Keratinocyte (primary cell): Measurements from ENCODE around the gene TMEM37. TPM values are rescaled to one million over a fixed set of nuclear protein-coding genes. Genes with fewer than 3 reads are reported as not detected.

Experiments used
- DNase-seq: peaks from one replicate; pipeline ENCODE4 v3.0.0-alpha.2; 2011; ENCODE audit warnings: low read depth, missing footprints, low spot score
- FAIRE-seq: peaks from 2 replicates; lab custom pipeline; 2011; peaks lifted over from hg19 to GRCh38; lab: Jason Lieb, UNC
- H2AFZ ChIP-seq: 2 replicates; pipeline ENCODE4 v1.6.0; 2012; ENCODE audit warnings: low read length, control low read depth, inconsistent platforms; ENCODE audit not compliant: control insufficient read depth
- H3K27ac ChIP-seq: 2 replicates; pipeline ENCODE4 v1.5.1; 2011; ENCODE audit warnings: low read length; ENCODE audit not compliant: control insufficient read depth, insufficient read depth
- H3K27me3 ChIP-seq: 3 replicates; pipeline ENCODE4 v1.6.0; 2011; ENCODE audit warnings: low read length; ENCODE audit not compliant: control insufficient read depth, insufficient read depth; ENCODE audit errors: extremely low read depth
- H3K36me3 ChIP-seq, 2 experiments: 2 replicates in 1 of 2; 3 replicates in 1 of 2; pipeline ENCODE4 v1.5.1; 2011; ENCODE audit warnings: low read length in 2 of 2, mild to moderate bottlenecking in 1 of 2; ENCODE audit not compliant: control insufficient read depth in 2 of 2, insufficient read depth in 2 of 2; ENCODE audit errors: extremely low read depth in 1 of 2
- H3K4me1 ChIP-seq: 3 replicates; pipeline ENCODE4 v1.5.1; 2011; ENCODE audit warnings: low read length; ENCODE audit not compliant: control insufficient read depth, insufficient read depth; ENCODE audit errors: extremely low read depth
- H3K4me2 ChIP-seq: 3 replicates; pipeline ENCODE4 v1.6.0; 2011; ENCODE audit warnings: low read depth, low read length; ENCODE audit not compliant: control insufficient read depth, insufficient read depth; ENCODE audit errors: extremely low read depth
- H3K4me3 ChIP-seq, 3 experiments: fragments of 200-600 bp in 1 of 3; sonication (generic) in 1 of 3; 2 replicates in 2 of 3; 3 replicates in 1 of 3; pipeline ENCODE4 v1.5.1; 2011 to 2016; ENCODE audit warnings: low read length in 3 of 3, mild to moderate bottlenecking in 3 of 3, control low read depth in 2 of 3, inconsistent platforms in 1 of 3, low read depth in 1 of 3, mixed read lengths in 1 of 3, mixed run types in 1 of 3, moderate library complexity in 1 of 3; ENCODE audit not compliant: control insufficient read depth in 2 of 3, insufficient read depth in 2 of 3; ENCODE audit errors: extremely low read depth in 1 of 3
- H3K79me2 ChIP-seq: 2 replicates; pipeline ENCODE4 v1.6.0; 2012; ENCODE audit warnings: low read length; ENCODE audit not compliant: control insufficient read depth, insufficient read depth
- H3K9ac ChIP-seq: 3 replicates; pipeline ENCODE4 v1.6.0; 2011; ENCODE audit warnings: low read length; ENCODE audit not compliant: control insufficient read depth, insufficient read depth; ENCODE audit errors: extremely low read depth
- H3K9me1 ChIP-seq: 3 replicates; pipeline ENCODE4 v1.6.0; 2011; ENCODE audit warnings: low read length; ENCODE audit not compliant: control insufficient read depth, insufficient read depth; ENCODE audit errors: extremely low read depth
- H3K9me3 ChIP-seq: 2 replicates; pipeline ENCODE4 v1.5.1; 2012; ENCODE audit warnings: low read depth, low read length; ENCODE audit not compliant: control insufficient read depth
- H4K20me1 ChIP-seq: 3 replicates; pipeline ENCODE4 v1.6.0; 2011; ENCODE audit warnings: low read length; ENCODE audit not compliant: control insufficient read depth, insufficient read depth; ENCODE audit errors: extremely low read depth
- EZH2 ChIP-seq: IDR thresholded peaks from one replicate; pipeline ENCODE4 v1.6.1; 2012; ENCODE audit warnings: inconsistent platforms, mild to moderate bottlenecking, low read length, moderate library complexity
- dilution Hi-C: fragments of 300-500 bp; cut with MboI; formaldehyde crosslinking; loops from one replicate; pipeline ENCODE4 v1.7.0; 2020; ENCODE audit warnings: low sequenced_read_pairs; ENCODE audit not compliant: extremely low pct_ligation_motif_present
- polyA plus RNA-seq, 5 experiments: library from polyadenylated mRNA; depleted of rRNA in 3 of 5; stranded (reverse) in 3 of 5; stranded (forward) in 1 of 5; unstranded in 1 of 5; fragments of >200 nt; gene quantifications; 1 replicate in 1 of 5; 2 replicates in 3 of 5; 3 replicates in 1 of 5; pipeline versions ENCODE4 v1.2.1 to v1.2.3, GENCODE V29; 2011 to 2012; ENCODE audit warnings: missing spikeins in 2 of 5, low read depth in 1 of 5, low replicate concordance in 1 of 5
- TF ChIP-seq, protein P1 (sequence below), 3 experiments: IDR thresholded peaks in 1 of 3; conservative IDR thresholded peaks in 1 of 3; optimal IDR thresholded peaks in 1 of 3; 2 replicates in 2 of 3; 3 replicates in 1 of 3; pipeline versions ENCODE3 to v1.5.1; 2011; ENCODE audit warnings: low read length in 3 of 3, mild to moderate bottlenecking in 3 of 3, moderate library complexity in 2 of 3, control low read depth in 1 of 3, inconsistent platforms in 1 of 3; ENCODE audit not compliant: insufficient read depth in 2 of 3; ENCODE audit errors: extremely low read depth in 1 of 3

Gene TMEM37
- polyA plus RNA-seq, 1 donor (not counting 4 experiments of a cell fraction or from before 2014, with no cell fraction given): 0.18 TPM

DNA sequence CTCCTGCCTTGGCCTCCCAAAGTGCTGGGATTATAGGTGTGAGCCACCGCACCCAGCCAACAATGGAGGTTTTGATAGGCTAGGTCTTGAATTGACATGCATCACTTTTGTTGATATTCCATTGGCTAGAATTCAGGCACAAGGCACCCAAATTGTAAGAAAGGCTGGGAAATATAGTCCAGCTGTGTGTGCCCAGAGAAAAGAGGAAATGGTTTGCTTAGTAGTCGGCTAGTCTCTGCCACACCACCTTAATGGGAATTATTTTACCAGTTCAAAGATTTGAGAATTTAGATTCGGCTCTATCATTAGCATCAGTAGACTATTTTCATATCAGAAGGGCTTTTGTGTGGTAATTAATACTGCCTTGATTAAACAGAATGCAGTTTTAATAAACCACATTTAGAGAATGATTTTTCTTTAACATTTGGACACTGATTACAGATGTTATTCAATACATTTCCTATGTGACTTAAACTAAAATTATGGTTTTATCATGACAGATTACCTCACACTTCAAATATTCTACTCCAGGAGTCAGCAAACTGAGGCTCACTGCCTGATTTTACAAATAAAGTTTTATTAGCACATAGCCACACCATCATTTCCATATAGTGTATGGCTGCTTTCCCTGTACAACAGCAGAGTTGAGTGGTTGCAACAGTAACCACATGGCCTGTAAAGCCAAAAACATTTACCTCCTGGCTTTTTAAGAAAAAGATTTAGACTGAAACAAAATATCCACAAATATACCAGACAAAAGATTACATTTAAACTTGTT is 37.5 kb upstream of the TMEM37 start:
- no peak overlapping the region for H3K9ac ChIP-seq
- no peaks in the 10 kb centered on the region for H3K36me3 ChIP-seq
- peaks cover 19% of the 10 kb centered on the region for H3K4me1 ChIP-seq
- H2AFZ ChIP-seq: no peak overlapping the region
- no peak overlapping the region for H3K27ac ChIP-seq
- H3K79me2 ChIP-seq: no peaks in the 10 kb centered on the region
- no peak for TF ChIP-seq EZH2
- TF ChIP-seq, protein P1, sequence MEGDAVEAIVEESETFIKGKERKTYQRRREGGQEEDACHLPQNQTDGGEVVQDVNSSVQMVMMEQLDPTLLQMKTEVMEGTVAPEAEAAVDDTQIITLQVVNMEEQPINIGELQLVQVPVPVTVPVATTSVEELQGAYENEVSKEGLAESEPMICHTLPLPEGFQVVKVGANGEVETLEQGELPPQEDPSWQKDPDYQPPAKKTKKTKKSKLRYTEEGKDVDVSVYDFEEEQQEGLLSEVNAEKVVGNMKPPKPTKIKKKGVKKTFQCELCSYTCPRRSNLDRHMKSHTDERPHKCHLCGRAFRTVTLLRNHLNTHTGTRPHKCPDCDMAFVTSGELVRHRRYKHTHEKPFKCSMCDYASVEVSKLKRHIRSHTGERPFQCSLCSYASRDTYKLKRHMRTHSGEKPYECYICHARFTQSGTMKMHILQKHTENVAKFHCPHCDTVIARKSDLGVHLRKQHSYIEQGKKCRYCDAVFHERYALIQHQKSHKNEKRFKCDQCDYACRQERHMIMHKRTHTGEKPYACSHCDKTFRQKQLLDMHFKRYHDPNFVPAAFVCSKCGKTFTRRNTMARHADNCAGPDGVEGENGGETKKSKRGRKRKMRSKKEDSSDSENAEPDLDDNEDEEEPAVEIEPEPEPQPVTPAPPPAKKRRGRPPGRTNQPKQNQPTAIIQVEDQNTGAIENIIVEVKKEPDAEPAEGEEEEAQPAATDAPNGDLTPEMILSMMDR (optimal IDR thresholded peaks at IDR 0.05 in 1 of 3, IDR thresholded peaks at IDR 0.05 in 1 of 3, conservative IDR thresholded peaks at IDR 0.05 in 1 of 3; ENCODE audit: extremely low read depth in 1 of 3, insufficient read depth in 2 of 3, low read length in 3 of 3): no peak
- no peaks in the 10 kb centered on the region for H3K9me3 ChIP-seq
- H3K9me1 ChIP-seq: peaks cover 3% of the 10 kb centered on the region
- no peaks in the 10 kb centered on the region for H3K27me3 ChIP-seq
- no peak overlapping the region for H3K4me2 ChIP-seq
- H4K20me1 ChIP-seq: no peaks in the 10 kb centered on the region
- FAIRE-seq (no peak), DNase-seq (no peak)
- dilution Hi-C loops: no loop called here
- no peak overlapping the region for H3K4me3 ChIP-seq

DNA sequence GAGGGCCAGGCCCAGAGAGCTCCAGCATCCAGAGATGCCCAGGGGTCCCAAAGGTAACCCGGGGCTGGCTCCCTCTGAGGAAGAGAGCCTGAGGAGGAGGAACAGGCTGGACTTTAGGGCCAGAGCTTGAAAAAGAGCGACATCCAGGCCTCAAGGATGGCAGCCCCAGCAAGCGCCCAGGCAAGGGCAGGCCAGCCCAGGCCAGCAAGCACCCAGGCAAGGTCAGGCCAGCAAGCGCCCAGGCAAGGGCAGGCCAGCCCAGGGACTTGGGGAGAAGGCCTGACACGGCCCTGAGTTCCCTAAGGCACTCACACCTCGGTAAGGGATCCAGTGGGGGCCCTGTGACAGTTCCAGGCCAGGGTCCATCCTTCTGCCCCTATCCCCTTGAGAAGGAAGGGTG is 34.5 kb upstream of the TMEM37 start:
- DNase-seq: no peak

More for the DNA sequence above, 34.5 kb upstream of the TMEM37 start:
- no peaks in the 10 kb centered on the region for H3K9me3 ChIP-seq
- H3K9ac ChIP-seq: no peak overlapping the region
- H3K4me3 ChIP-seq: no peak overlapping the region
- no peaks in the 10 kb centered on the region for H3K79me2 ChIP-seq
- peaks cover 12% of the 10 kb centered on the region for H3K4me1 ChIP-seq
- H2AFZ ChIP-seq: no peak overlapping the region
- H3K9me1 ChIP-seq: peaks cover 6% of the 10 kb centered on the region
- dilution Hi-C loops: no loop called here
- TF ChIP-seq EZH2: no peak
- TF ChIP-seq, protein P1 (optimal IDR thresholded peaks at IDR 0.05 in 1 of 3, IDR thresholded peaks at IDR 0.05 in 1 of 3, conservative IDR thresholded peaks at IDR 0.05 in 1 of 3; ENCODE audit: extremely low read depth in 1 of 3, insufficient read depth in 2 of 3, low read length in 3 of 3): no peak
- no peaks in the 10 kb centered on the region for H3K36me3 ChIP-seq
- no peak overlapping the region for H3K27ac ChIP-seq
- H4K20me1 ChIP-seq: no peaks in the 10 kb centered on the region
- FAIRE-seq: no peak
- H3K27me3 ChIP-seq: no peaks in the 10 kb centered on the region
- no peak overlapping the region for H3K4me2 ChIP-seq
